GM18868 (cell line): Measurements from ENCODE around the gene COBL.
"Not testable (repeated sequence)": the region's sequence is repeated elsewhere in the genome, so short reads cannot be mapped to it uniquely, and the experiment has no call there.

Experiments used
- ATAC-seq: cut with Tn5 transposase; IDR thresholded peaks from one replicate; pipeline ENCODE4 v1.9.1; 2021; ENCODE audit warnings: mild to moderate bottlenecking, moderate library complexity; ENCODE audit not compliant: unreplicated experiment

Gene COBL

DNA sequence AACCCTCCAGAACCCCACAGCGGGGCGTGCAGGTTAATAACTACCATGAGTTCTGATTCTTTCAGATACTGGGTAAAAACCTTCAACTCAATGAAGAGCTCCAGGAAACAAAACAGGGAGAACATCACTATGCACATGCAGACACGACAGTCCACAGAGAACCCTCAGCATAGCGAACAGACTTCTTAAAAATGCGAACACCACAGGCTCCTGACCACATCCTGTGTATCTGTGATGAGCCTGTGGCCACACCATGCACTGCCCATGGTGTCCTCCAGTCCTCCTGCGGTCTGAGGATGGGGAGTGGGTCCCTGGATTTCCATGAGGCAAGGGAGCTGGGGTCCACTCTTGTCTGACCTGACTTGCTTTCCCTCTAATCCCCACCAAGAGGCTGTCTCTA lies 107.2 kb downstream of the COBL start:
- ATAC-seq = no peak

DNA sequence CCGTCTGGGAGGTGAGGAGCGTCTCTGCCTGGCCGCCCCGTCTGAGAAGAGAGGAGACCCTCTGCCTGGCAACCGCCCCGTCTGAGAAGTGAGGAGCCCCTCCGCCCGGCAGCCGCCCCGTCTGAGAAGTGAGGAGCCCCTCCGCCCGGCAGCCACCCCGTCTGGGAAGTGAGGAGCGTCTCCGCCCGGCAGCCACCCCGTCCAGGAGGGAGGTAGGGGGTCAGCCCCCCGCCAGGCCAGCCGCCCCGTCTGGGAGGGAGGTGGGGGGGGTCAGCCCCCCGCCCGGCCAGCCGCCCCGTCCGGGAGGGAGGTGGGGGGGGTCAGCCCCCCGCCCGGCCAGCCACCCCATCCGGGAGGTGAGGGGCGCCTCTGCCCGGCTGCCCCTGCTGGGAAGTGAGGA lies 108.5 kb downstream of the COBL start:
- not testable (repeated sequence) for ATAC-seq

DNA sequence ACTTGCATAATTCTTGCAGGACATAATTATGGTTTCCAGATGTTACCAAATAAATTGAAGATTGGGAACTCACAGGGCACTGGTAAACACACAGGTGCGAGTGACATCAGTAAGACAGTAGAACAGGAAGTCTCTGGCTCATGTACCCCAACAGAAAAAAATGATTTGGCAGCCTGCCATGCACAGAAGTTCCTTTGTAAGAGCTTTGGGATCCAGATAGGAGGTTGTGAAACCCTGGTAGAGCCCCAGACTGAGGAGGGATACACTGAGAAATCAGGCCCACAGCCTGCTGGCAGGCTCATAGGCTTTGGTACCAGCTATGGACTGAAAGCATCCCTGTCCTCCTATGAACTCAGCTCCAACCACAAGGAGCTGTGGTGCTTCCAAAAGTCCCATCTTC lies 118.0 kb downstream of the COBL start:
- no peak for ATAC-seq

DNA sequence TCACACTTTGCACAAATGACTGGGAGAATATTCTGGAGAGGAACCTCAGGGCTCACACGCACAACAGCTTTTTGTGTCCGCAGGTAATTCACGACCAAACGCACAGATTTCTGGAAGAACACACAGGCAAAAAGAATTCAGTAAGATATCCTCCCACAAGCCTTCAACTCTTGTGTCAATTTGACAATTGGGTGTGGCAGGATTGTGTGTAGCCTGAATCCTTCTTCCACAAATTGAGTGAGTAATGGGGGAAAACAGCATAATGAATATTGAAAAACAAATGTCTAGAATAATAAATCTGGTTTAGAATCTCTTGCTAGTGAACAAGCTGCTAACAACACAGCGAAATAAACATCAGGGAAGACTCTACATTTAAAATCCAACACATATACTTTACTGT lies 125.6 kb downstream of the COBL start:
- no peak for ATAC-seq

DNA sequence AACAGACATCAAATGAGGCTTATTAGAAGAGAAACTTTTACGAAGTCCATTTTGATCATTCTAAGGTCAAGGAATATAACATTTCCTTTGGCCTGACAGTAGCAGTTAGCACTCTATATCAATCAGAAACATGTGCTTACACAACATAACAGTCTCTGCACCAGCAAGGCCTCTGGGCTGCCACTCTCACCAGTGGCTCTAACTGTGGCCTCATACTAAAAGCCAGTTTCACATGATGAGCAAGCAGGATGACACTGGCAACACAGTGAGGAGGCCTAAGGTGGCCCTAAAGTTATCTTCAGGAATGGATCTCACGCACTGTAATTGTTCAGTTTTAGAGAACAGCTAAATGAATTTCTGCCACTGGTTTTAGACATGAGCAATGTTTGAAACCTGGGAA lies 126.8 kb downstream of the COBL start:
- no peak for ATAC-seq

DNA sequence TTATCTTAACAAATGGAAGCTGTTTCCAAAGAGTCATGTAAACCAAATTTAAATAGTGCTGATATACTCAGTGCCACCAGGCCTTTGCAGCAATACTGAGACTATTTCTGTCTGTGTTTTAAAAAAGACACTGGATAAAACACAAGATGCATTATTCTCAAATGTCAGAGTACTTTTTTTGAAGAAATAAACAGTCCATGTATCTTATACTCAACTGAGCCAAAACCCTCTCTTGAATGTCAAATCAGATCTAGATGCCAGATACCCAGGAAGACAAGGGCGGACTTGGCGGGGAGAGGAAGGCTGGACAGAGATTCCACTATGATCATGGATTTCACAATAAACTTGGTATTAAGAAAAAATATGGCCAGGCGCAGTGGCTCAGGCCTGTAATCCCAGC lies 127.6 kb downstream of the COBL start:
- no peak for ATAC-seq

DNA sequence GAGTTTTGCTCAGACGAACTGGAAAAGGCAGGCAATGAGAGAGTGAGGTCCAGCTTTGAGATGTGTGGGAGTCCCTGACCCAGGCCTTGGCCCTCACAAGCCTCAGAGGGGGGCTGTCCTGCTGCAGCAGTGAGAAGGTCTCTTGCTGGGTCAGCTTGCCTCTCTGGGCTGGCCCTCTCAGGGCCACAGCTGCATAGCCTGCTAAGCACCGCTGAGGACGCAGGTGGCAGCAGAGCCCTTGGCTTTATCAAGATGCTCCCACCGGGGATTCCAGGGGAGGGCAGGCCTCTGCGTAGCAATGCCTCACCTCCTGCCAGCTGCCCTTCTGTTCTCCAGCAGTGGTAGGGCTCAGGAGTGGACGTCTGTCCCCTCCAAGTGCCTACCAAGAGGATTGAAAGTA lies 128.7 kb downstream of the COBL start:
- ATAC-seq = no peak

DNA sequence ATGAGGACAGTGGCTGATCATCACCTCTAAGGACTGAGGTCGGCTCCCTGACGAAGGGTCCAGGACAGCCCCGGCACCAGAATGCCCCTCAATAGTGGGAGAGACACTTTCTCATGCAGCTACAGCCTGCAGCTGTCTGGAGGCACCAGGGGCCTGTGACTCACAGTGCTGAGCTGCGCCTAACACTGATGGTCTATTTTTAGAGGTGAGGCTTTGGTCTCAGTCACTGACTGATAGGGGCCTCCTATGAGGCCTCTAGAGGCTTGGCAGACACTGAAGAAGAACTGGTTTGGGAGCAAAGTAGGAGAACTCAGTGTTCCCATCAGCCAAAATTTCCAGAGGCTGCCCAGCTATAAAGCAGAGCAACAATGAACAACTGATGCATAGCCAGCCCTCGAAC lies 130.1 kb downstream of the COBL start:
- no peak for ATAC-seq

DNA sequence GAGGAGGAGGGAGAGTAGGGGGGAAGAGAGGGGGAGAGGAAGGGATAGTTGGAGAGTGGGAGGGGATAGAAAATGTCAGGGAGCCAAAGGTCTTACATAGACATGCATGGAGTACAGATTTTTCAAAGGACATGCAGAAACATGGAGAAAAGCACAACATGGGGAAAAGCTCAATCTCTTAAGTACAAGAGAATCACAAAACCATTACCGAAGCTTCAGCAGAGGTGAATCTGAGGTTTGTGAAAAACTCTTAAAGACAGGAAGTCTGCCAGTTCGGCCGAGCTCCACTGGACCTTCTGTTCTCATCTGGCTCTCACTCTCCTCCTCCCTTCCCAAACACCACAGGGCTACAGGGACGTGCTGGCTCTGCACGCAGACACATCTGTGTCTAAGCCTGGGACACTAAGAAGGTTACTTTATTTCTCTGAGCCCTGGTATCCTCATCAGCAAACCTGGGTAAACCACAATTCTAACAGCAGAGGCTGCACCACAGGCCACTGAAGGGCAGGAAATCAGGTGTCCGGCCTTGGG lies 133.9 kb downstream of the COBL start:
- ATAC-seq = no peak

DNA sequence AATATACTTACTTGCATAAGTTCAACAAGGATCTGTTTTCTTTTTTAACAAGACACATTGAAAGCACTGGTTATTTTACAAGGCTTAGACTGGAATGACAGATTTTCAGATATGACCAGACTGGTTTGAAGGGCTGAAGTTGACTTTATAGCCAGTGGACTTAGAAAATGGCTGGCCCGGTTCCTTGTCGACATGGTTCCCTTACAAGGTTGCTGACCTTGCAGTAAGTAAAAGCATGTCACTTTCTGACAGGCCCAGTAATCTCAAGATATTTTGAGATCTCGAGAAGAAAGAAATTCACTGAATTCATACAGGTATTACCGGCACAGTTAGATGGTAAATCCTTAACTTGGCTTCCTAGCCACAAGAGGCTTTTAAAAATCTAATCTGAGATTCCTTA lies 136.5 kb downstream of the COBL start:
- no peak for ATAC-seq

DNA sequence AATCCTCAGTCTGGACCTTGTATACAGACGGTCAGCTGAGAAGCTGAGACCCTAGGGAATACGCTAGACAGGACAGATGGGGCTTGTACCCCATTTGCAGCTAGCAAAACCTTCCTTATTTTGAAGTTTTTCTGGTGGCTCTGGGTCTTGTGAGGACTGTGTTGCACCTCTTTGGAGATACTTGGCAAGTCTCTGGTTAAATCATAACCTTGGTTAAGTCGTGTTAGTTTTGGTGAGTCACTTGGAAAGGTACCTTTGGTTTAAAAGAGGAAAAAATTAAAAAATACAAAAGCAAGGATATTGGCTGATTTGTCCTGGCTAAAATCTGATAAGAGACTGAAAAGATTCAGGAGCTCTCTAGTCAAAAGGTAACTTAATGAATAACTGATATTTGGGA lies 140.6 kb downstream of the COBL start:
- ATAC-seq = no peak

DNA sequence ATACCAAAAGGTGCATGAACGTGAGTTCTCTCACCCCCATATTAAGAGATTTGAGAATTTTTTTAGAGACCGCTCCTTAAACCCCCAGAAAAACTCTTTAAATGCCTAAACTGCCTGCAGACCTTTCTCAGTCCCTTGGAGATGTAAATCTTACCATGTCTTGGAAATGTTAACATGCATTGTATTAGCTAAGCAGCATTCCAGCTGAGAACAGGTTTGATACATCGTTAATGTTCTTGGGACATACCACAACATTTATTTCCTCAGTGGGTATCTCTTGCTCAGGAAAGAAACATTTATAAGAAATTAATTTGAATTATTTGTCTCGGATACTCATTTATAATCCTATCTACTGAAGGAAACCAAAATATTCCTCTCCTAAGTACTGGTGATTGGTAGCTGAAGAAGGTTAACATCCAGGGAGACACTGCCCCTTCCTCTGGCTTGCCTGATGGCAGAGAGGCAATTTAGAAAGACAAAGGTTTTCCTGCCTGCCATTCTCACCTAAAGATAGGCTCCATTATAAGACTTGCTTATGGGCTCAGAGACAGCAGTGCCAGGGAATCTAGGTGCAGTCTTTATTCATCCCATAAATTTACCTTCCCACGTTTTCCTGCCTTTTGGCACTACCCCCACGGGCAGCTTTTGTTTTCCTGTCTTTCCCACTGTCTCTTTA lies 141.2 kb downstream of the COBL start:
- ATAC-seq = no peak

DNA sequence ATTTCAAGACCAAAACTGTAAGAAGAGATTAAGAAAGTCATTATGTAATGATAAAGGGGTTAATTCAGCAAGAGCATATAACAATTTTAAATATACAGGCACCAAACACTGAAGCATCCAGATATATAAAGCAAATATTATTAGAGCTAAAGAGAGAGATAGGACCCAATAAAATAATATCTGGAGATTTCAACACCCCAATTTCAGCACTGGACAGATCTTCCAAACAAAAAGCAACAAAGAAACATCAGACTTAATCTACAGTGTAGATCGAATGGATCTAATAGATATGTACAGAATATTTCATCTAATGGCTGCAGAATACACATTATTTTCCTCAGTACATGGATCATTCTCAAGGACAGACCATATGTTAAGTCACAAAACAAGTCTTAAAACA lies 151.3 kb downstream of the COBL start:
- no peak for ATAC-seq

DNA sequence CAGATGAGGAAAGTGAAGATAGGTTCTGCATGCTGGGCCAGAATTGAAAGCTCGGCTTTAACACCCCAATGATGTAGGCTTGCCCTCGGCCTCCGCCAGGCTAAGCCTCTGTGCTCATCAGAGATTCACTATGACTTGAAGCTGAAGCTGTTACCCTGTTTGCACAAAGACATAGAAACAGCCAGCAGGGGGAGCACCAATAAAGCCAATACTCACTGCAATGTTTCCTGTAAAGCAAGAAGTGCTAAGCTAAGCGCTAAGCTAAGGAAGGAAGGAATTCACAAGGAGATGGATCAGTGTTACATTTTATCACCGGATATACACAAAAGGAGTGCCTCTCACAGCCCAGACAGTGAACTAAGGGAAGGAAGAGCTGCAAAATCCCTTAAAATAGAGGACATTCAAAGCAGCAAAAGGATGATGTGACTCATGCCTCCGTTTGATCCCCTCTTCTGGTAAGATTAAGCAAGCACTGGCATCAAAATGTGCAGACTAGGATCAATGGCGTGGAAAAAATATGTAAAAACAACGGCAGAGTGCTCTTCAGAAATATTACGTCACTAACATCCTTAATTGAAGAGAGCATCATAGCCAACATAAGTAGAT lies 153.8 kb downstream of the COBL start:
- peak; percentile 98 for ATAC-seq

DNA sequence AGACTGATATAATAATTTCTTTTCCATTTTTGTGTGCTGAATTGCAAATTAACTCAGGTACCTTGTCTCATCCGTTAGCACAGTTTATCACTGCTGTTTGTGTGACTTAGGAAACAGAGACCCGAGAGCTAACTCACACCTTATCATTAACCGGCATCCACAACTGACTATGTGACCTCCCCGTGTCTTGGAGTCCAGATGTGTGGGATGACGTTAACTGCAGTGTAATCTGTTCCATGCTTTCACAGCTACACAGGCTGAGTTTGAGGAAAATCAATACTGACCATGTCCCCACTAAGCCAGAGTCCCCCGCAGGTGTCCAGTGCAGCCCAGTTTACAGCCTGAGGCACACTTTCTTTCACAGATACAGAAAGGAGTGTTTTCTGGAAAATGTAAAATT lies 154.7 kb downstream of the COBL start:
- ATAC-seq = no peak

DNA sequence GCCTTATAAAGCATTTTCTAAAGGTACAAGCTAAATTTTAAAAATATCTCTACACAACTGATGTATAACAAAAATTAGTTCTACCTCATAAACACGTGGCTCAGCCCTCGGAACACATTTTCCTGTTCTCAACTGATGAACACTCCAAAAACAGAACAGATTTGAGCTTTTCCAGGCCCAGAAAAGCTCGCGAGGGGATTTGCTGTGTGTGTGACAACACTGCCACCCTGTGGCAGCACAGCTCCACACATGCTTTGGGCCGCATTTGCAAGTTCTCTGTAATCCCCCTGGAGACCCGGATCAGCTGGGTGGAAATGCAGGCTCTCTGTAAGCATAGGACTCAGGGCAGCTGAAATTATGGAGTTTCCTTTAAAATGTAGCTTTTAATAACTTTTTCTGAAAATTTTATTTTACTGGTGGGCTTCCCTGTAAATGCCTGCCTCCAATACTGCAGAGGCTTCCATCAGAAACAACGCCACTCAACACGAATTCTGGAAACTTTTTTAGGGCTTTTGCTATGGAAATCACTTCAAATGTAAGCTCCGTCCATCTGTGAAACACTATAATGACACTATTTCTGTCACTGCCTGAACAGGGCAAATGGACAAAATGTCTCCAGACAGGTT lies 155.5 kb downstream of the COBL start:
- ATAC-seq = peak; percentile 58

DNA sequence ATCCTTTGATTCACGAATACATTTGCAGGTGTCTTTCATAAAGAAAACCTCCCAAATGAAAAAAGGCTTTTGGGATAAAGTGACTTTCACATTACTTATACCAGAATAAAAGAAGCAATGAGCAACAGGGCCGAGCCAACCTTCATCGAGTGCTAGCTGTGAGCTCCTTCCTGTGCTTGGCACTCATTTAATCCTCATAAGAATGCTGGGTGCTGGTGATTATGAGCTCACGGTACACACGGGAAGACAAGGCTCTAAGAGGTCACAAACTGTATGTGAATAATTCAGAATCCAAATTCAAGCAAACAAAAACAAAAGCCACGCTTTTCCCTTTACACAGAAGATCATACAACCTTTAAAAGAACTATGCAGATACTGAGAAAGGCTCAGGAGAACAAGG lies 156.2 kb downstream of the COBL start:
- no peak for ATAC-seq

DNA sequence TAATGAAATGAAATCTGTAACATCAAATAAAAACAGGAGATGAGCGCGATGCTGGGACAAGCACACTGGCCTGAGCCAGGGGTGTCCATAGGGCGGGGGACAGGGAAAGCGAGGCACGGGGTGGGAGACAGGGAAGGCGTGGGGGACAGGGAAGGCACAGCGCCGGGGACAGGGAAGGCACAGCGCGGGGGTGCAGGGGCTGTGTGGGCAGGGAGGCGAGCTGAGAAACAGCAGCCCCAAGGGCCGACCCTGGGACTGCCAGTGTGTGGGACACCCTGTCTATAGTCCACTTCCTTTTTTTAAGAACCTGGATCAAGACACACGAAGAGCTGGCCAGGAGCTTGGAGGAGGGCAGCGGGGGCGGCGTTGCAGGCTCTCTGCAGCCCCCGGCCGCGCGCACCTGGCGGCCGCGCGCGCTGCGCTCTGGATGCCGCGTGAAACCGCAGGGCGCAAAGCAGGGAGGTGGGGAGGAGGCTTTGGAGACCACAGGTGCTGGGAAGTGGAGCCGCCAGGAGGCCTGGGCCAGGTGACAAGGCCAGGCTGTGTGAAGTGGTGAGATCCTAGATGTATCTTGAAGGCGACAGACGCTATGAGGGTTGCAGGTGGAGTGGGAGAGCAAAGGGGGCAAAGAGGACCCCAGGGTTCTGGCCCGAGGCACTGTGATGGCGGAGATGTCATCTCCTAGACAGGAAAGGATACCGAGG lies 157.7 kb downstream of the COBL start:
- no peak for ATAC-seq

DNA sequence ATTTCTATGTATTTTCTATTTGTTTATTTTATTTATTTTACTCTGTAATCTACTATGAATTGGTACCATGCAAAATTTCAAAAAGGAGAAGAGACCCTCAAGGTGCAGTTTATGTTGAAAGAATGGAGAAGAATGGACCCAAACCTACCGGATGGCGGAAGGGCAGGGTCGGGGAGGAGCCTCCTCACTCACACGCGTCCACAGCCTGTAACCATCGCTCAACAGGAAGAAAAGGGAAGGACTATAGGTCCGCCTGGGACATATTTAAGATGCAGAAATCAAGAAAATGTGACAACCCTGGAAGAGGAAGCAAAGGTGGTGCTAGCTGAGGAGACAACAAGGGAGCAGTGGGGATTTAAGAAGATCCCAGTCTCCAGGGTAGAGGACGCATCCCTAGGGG lies 158.4 kb downstream of the COBL start:
- no peak for ATAC-seq

DNA sequence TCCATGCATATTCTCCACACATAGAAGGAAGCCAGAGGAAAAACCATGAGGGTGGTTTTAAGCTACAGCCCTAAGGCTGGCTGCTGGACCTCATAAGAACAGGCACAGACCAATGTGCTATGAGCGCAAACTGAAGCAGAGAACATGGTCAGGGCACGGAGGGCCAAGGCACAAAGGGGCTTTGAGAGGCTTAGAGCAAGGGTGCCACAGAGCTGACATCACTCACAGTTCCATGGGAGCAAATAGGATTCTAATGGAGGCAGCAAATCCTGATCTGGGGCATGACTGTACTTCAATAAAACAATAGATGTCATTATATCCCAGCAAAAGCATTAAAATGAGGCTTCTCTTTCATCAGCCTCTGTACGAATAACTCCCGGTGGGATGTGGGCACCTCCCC lies 162.4 kb downstream of the COBL start:
- no peak for ATAC-seq

DNA sequence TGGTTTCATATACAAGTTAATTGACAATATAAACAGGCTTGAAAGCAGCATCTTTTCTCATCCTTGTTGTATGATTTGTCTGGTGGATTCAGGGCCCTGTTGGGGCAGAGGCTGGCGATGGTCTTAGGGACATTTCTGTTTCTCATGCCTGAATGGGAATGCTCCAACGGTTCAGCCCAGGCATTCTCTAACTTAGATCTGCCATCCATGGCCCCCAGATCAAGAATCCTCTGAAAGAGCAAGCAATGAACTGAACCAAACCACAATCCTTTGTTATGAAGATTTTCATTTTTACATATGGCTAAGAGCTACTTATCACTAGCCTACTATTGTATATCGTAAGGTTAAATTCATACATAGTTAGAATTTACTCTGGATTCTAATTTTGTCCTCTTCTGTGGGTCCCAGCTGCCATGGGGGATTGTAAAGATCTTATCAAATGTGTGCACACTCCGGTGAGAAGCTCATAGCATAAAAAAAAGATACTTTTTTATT lies 163.9 kb downstream of the COBL start:
- ATAC-seq = no peak

DNA sequence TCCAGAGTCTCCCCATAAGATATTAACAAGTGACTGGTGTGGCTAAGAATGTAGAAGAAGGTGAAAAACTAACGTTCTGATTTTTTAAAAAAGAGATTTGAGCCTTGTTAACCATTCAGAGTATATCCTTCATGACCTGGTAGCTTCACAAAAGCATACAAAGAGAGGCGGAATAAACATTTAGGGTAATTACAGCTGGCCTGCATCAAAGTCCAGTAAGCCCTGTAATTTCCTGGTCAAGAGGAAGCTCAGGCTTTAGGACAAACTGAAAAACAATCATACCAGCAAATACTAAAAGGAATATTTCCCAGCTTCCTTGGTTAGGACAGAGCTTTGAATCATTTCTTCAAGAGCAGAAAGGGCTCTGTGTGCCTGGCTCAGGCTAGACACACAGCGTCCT lies 165.2 kb downstream of the COBL start:
- ATAC-seq = no peak
